ENCODE results near the gene CASKIN1.

CASKIN1 gene

DNA sequence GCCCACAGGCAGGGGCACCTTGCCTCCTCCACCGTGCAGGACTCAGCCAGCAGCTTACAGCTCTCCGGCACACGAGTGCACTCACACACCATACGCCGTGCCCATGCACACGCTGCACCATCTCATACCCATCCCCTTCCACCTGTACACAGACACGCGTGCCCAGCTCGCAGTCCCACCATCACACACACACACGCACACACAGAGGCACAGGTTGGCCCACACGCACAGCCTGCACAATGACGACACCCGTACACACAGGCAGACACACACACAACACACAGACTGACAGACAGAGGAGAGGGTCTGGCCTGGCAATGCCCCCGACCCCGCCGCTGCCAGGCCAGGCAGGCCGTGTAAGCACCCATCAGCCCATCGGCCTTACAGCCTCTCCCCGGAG, 12.1 kb downstream of the CASKIN1 start:
- no peak overlapping the region for H3K4me3 ChIP-seq (ENCODE audit: low read length)
- TF ChIP-seq, protein P1, sequence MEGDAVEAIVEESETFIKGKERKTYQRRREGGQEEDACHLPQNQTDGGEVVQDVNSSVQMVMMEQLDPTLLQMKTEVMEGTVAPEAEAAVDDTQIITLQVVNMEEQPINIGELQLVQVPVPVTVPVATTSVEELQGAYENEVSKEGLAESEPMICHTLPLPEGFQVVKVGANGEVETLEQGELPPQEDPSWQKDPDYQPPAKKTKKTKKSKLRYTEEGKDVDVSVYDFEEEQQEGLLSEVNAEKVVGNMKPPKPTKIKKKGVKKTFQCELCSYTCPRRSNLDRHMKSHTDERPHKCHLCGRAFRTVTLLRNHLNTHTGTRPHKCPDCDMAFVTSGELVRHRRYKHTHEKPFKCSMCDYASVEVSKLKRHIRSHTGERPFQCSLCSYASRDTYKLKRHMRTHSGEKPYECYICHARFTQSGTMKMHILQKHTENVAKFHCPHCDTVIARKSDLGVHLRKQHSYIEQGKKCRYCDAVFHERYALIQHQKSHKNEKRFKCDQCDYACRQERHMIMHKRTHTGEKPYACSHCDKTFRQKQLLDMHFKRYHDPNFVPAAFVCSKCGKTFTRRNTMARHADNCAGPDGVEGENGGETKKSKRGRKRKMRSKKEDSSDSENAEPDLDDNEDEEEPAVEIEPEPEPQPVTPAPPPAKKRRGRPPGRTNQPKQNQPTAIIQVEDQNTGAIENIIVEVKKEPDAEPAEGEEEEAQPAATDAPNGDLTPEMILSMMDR (IDR thresholded peaks at IDR 0.05; ENCODE audit: insufficient read depth, low read depth, low read length, missing control alignments) = no peak
- no peak for DNase-seq (ENCODE audit: low read depth)

DNA sequence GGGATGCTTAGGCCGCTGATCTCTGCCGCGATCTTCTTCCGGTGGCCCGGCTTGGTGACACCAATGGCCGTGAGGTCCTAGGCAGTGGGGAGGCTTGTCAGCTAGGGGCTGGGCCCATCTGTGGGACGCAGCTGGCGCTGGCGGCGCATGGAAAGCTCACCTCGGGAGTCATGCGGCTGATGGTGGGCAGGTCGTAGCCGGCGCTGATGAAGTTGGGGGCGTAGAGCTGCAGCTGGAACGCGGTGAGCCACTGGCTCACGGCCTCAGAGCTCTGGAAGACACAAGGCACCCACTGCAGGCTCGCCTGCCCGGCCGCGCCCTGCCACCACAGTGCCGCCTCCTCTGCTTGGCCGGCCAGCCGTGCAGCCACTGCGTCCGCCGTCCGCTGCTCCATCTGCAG, 12.7 kb downstream of the CASKIN1 start:
- no peak overlapping the region for H3K4me3 ChIP-seq (ENCODE audit: low read length)
- DNase-seq (ENCODE audit: low read depth) = no peak
- TF ChIP-seq, protein P1 (IDR thresholded peaks at IDR 0.05; ENCODE audit: insufficient read depth, low read depth, low read length, missing control alignments) = no peak

DNA sequence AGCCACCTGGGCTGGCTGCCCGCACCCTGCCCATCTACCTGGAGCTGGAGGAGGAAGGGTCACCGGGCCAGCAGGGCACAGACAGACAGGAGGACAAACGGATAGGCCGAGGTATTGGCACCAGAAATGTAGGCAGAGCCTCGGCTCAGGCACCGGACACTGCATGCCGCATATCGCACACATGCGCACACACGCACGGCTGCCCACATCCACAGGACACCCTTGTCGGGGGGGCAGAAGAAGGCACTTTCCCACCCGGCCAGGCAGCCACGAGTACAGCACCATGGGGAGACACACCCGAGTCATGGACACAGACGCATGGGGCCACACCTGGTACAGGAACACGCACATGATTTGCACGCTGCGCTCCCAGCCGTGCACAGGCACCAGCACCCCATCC, 14.5 kb downstream of the CASKIN1 start:
- no peak for DNase-seq (ENCODE audit: low read depth)
- TF ChIP-seq, protein P1 (IDR thresholded peaks at IDR 0.05; ENCODE audit: insufficient read depth, low read depth, low read length, missing control alignments) = no peak
- H3K4me3 ChIP-seq (ENCODE audit: low read length) = no peak overlapping the region

DNA sequence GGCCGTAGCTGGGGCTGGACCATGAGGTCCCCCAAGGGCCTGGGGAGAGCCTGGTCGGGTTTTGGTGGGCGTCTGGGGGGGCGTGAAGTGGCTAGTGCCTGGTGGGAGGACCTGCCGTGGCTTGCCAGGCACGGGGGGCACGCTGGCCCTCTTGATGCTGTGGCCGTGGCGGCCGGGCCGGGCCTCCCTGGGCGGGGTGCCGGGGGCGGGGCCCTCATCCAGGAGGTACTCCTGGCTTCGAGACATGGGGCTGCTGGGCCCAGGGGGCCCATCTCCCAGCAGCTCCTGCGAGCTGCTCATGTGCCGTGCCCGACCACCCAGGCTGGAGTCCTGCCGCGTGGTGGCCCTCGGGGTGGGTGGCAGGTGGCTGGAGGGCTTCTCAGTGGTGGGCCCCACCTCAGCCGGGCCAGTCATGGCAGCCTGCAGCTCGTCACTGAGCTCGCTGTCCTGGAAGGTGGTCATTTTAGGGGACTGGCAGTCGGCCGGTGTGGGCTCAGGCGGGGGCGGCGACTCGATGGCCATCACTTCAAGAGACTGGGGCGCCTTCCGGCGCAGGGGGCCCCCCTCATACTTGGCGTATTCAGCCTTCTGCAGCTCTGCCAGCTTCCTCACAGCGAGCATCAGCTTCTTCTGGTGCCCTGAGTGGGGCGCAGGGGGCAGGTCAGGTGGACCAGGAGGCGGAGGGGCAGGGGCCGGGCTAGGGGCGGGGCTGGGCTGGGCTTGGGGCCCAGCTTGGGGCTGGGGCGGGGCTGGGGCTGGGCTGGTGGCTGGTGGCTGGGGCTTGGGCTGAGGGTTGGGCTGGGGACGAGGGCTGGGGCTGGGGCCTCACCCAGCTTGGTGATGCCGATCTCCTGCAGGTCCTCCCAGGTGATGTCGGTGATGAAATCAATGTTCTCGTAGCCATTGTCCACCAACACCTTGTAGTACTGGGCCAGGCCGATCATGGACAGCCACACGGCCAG, 15.2 kb downstream of the CASKIN1 start:
- no peak for DNase-seq (ENCODE audit: low read depth)
- no peak overlapping the region for H3K4me3 ChIP-seq (ENCODE audit: low read length)
- TF ChIP-seq, protein P1 (IDR thresholded peaks at IDR 0.05; ENCODE audit: insufficient read depth, low read depth, low read length, missing control alignments) = no peak

DNA sequence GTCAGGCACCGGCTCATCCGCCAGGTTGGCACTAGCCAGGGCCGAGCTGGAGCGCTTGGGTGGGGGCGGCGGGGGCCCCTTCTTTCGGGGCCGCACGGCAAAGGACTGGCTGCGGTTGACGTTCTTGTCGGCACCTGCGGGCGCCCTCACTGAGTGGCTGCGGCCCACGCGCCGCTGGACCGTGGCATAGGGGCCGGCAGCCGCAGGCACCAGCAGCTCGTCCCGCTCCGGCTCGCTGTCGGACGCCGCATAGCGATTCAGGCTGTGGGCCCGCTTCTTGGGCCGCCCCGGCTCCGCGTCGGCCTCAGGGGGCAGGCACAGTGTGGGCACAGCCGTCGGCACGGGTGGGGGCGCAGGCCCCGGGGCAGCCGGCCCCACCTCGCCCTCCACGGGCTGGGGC, 15.9 kb downstream of the CASKIN1 start:
- H3K4me3 ChIP-seq (ENCODE audit: low read length) = no peak overlapping the region
- DNase-seq (ENCODE audit: low read depth) = no peak
- TF ChIP-seq, protein P1 (IDR thresholded peaks at IDR 0.05; ENCODE audit: insufficient read depth, low read depth, low read length, missing control alignments) = no peak

DNA sequence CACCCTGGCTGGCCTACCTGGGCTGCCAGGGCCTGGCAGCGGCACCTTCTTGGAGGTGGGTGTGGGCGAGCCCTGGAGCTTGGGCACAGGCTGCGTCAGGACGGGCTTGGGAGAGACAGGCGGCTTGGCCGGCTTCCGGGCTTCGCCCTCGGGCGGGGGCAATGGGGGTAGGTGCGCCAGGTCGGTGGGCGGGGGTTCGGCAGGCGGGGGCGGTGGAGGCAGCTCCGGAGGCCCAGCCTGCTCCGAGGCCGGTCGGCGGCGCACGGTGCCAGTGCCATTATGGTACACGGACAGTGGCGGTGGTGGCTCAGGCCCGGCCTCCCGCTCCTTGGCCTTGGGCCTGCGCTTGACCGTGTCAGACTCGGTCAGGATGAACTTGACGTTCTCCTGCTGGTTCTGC, 16.8 kb downstream of the CASKIN1 start:
- no peak for DNase-seq (ENCODE audit: low read depth)
- H3K4me3 ChIP-seq (ENCODE audit: low read length) = no peak overlapping the region
- TF ChIP-seq, protein P1 (IDR thresholded peaks at IDR 0.05; ENCODE audit: insufficient read depth, low read depth, low read length, missing control alignments) = no peak

DNA sequence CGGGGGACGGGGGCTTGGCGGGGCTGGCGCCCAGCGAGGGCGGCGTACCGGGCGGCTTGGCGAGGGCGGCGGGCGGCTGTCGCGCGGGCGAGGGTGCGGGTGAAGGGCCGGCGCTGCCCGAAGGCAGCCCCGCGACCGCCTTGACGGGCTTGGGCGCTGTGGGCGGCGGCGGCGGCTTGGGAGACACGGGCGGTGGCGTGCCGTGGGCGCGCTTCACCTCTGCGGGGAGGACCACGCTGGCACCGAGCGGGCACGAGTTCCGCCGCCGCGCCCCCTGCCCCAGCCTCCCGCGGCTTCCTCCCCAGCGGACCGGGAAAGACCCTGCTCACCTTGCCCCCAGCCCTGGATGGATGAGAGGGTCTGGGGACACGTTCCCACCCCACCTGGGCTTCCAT, 17.3 kb downstream of the CASKIN1 start:
- TF ChIP-seq, protein P1 (IDR thresholded peaks at IDR 0.05; ENCODE audit: insufficient read depth, low read depth, low read length, missing control alignments) = no peak
- H3K4me3 ChIP-seq (ENCODE audit: low read length) = no peak overlapping the region
- DNase-seq (ENCODE audit: low read depth) = no peak

All from epithelial cell of esophagus (primary cell).